Esophagus squamous epithelium (tissue), 5 donors: ENCODE measurements around the gene ATP8B3. TPM values are rescaled to one million over a fixed set of nuclear protein-coding genes. Genes with fewer than 3 reads are reported as not detected.

Experiments
- DNase-seq: peaks from one replicate; lab custom pipeline; 2025; lab: John Stamatoyannopoulos, UW
- H3K27ac ChIP-seq, 4 donors: fragments of 200-600 bp; sonication (generic); one replicate each; pipeline ENCODE4 v1.5.1; 2016 to 2019; ENCODE audit warnings: mild to moderate bottlenecking in 1 of 4
- H3K27me3 ChIP-seq, 4 donors: fragments of 200-600 bp; sonication (generic); 1 replicate in 3 of 4; 2 replicates in 1 of 4; pipeline versions ENCODE4 v1.5.1 to v1.6.0; 2017 to 2021; ENCODE audit warnings: antibody characterized with exemption in 1 of 4
- H3K36me3 ChIP-seq, 3 donors: fragments of 200-600 bp; sonication (generic); one replicate each; pipeline ENCODE4 v1.5.1; 2016 to 2019
- H3K4me1 ChIP-seq, 3 donors: fragments of 200-600 bp; sonication (generic); one replicate each; pipeline ENCODE4 v1.5.1; 2017 to 2019
- H3K4me3 ChIP-seq, 4 donors: fragments of 200-600 bp; sonication (generic); 1 replicate in 3 of 4; 2 replicates in 1 of 4; pipeline ENCODE4 v1.5.1; 2016 to 2019; ENCODE audit warnings: mild to moderate bottlenecking in 2 of 4, moderate library complexity in 1 of 4
- H3K9me3 ChIP-seq, 3 donors: fragments of 200-600 bp; sonication (generic); one replicate each; pipeline ENCODE4 v1.5.1; 2016 to 2019
- CTCF ChIP-seq, 6 experiments: fragments of 450-650 bp in 4 of 6; fragments of 200-600 bp in 2 of 6; sonication (generic) in 2 of 6; IDR thresholded peaks; one replicate each; pipeline ENCODE4 v1.5.1; 2016 to 2019; ENCODE audit warnings: antibody characterized with exemption in 6 of 6, mild to moderate bottlenecking in 4 of 6, moderate library complexity in 4 of 6
- POLR2A ChIP-seq, 4 donors: fragments of 450-650 bp; IDR thresholded peaks; one replicate each; pipeline ENCODE4 v1.6.1; 2017; ENCODE audit warnings: antibody characterized with exemption in 4 of 4, mild to moderate bottlenecking in 4 of 4, moderate library complexity in 3 of 4
- WGBS, 2 donors: methylation state at CpG; one replicate each; pipeline ENCODE4 v1.1.5; 2018; 5-methylcytosine and 5-hydroxymethylcytosine counted together
- intact Hi-C: fragments of 100-400 bp; cut with DNase I; formaldehyde crosslinking; loops from one replicate; pipeline ENCODE4 v1.15.0; 2022
- total RNA-seq, 4 donors: library from RNA; depleted of rRNA; stranded (reverse); fragments of >200 nt; gene quantifications; one replicate each; pipeline ENCODE4 v1.1.0, GENCODE V29; 2016
- donor health status: DM: yes; HTN: yes; CAD: no.

Gene ATP8B3
- total RNA-seq, 4 donors from 2014 or later, result 0.57 to 3.0 (median 1.4) TPM

- Histone ChIP-seq H3K9me3 (no peaks in the 10 kb centered on the region), H3K4me3 (peak overlapping the region; percentile 5 to 50 (median 30)), H3K27ac (no peak overlapping the region), H3K4me1 (peaks cover 35 to 60% (median 35%) of the 10 kb centered on the region in 3 donors), H3K27me3 (peaks cover 46 to 100% (median 67%) of the 10 kb centered on the region in 4 donors), H3K36me3 (no peaks in the 10 kb centered on the region)
- TF ChIP-seq CTCF (IDR thresholded peaks at IDR 0.05) (no peak), POLR2A (IDR thresholded peaks at IDR 0.05) (no peak)
- DNase-seq, result no peak
- intact Hi-C loops, result no loop called here
- 0 to 4% methylated on average over 5 to 14 of the region's 99 CpGs for WGBS, 2 donors
Measured at GRCh38 chr19:1749373-1750342, 62.4 kb downstream of the ATP8B3 start.

GRCh38 chr19:1748873-1749341 lies 63.2 kb downstream of the ATP8B3 start:
- H3K4me1 ChIP-seq, result peaks cover 35 to 57% (median 35%) of the 10 kb centered on the region in 3 donors
- TF ChIP-seq POLR2A (IDR thresholded peaks at IDR 0.05) (no peak), CTCF (IDR thresholded peaks at IDR 0.05) (no peak)
- DNase-seq, result no peak
- no CpG with 5 or more reads among the region's 45 CpGs for WGBS, 2 donors
- H3K27ac ChIP-seq, result no peak overlapping the region
- no peaks in the 10 kb centered on the region for H3K9me3 ChIP-seq
- peak overlapping the region; percentile 5 to 50 (median 30) for H3K4me3 ChIP-seq
- intact Hi-C loops, result no loop called here
- H3K27me3 ChIP-seq, result peaks cover 44 to 100% (median 69%) of the 10 kb centered on the region in 4 donors
- no peaks in the 10 kb centered on the region for H3K36me3 ChIP-seq

GRCh38 chr19:1748115-1748872 lies 63.8 kb downstream of the ATP8B3 start:
- Histone ChIP-seq H3K27me3 (peaks cover 44 to 100% (median 70%) of the 10 kb centered on the region in 4 donors), H3K9me3 (no peaks in the 10 kb centered on the region), H3K36me3 (no peaks in the 10 kb centered on the region), H3K4me3 (peak overlapping the region; percentile 17 to 50 (median 31)), H3K27ac (peak overlapping the region in 3 of 4 donors; percentile 22 to 45 (median 26)), H3K4me1 (peaks cover 32 to 55% (median 35%) of the 10 kb centered on the region in 3 donors)
- no peak for DNase-seq
- WGBS, 2 donors, result no CpG with 5 or more reads among the region's 61 CpGs
- intact Hi-C loops, result no loop called here
- no peak for TF ChIP-seq POLR2A (IDR thresholded peaks at IDR 0.05)

- DNase-seq, result no peak
- Histone ChIP-seq H3K4me1 (peaks cover 30 to 51% (median 35%) of the 10 kb centered on the region in 3 donors), H3K27me3 (peaks cover 37 to 100% (median 66%) of the 10 kb centered on the region in 4 donors), H3K36me3 (no peaks in the 10 kb centered on the region), H3K9me3 (no peaks in the 10 kb centered on the region), H3K27ac (peak overlapping the region in 3 of 4 donors; percentile 22 to 45 (median 43)), H3K4me3 (peak overlapping the region in 3 of 4 donors; percentile 20 to 50 (median 42))
- intact Hi-C loops, result no loop called here
- WGBS, 2 donors, result 0 to 8% methylated on average over 4 to 6 of the region's 22 CpGs
- no peak for TF ChIP-seq POLR2A (IDR thresholded peaks at IDR 0.05)
- no peak for TF ChIP-seq CTCF (IDR thresholded peaks at IDR 0.05)
Measured at GRCh38 chr19:1747285-1748114, 64.6 kb downstream of the ATP8B3 start.
